Retinal pigment epithelial cell (primary cell): ENCODE data around the gene ICAM4.
"Not testable (repeated sequence)": the region's sequence is repeated elsewhere in the genome, so short reads cannot be mapped to it uniquely, and the experiment has no call there.

Experiments
- DNase-seq: peaks from one replicate; pipeline ENCODE4 v3.0.0-alpha.2; 2010; ENCODE audit warnings: low read depth
- H3K4me3 ChIP-seq: 2 replicates; pipeline ENCODE4 v1.5.1; 2011; ENCODE audit warnings: mild to moderate bottlenecking, low read length, control low read depth, moderate library complexity
- CTCF ChIP-seq: conservative IDR thresholded peaks from 2 replicates; pipeline ENCODE4 v1.5.1; 2011; ENCODE audit warnings: low read depth, low read length, control low read depth, inconsistent platforms

Gene ICAM4

GRCh38 chr19:10278935-10279334, 7.8 kb upstream of the ICAM4 start:
- no peak for DNase-seq
- TF ChIP-seq CTCF: no peak
- no peak overlapping the region for H3K4me3 ChIP-seq

- TF ChIP-seq CTCF: no peak
- DNase-seq: no peak
- no peak overlapping the region for H3K4me3 ChIP-seq
Observed at GRCh38 chr19:10279737-10280442, 6.9 kb upstream of the ICAM4 start.

GRCh38 chr19:10282043-10282442, 4.7 kb upstream of the ICAM4 start:
- H3K4me3 ChIP-seq, DNase-seq: not testable (repeated sequence)

GRCh38 chr19:10283301-10284064, 3.3 kb upstream of the ICAM4 start:
- no peak for DNase-seq
- no peak overlapping the region for H3K4me3 ChIP-seq
- no peak for TF ChIP-seq CTCF

- no peak for DNase-seq
- TF ChIP-seq CTCF: no peak
- no peak overlapping the region for H3K4me3 ChIP-seq
Observed at GRCh38 chr19:10284065-10284959, 2.4 kb upstream of the ICAM4 start.

GRCh38 chr19:10284960-10285278, 1.8 kb upstream of the ICAM4 start:
- TF ChIP-seq CTCF: no peak

GRCh38 chr19:10285393-10285792, 1.4 kb upstream of the ICAM4 start:
- no peak for DNase-seq
- TF ChIP-seq CTCF: no peak
- no peak overlapping the region for H3K4me3 ChIP-seq

More at GRCh38 chr19:10284960-10285278, 1.8 kb upstream of the ICAM4 start:
- H3K4me3 ChIP-seq: no peak overlapping the region
- no peak for DNase-seq
